GM19372 (cell line): ENCODE results near the gene PHLDA1.

Experiments
- ATAC-seq: cut with Tn5 transposase; IDR thresholded peaks from one replicate; pipeline ENCODE4 v1.9.1; 2021; ENCODE audit warnings: mild to moderate bottlenecking, low read depth, moderate library complexity; ENCODE audit not compliant: unreplicated experiment

PHLDA1 gene

GRCh38 chr12:76031414-76032042, at the start of gene PHLDA1:
TSS of gene PHLDA1 (minus strand) at chr12:76031776.
- peak; percentile 71 for ATAC-seq

- ATAC-seq = no peak
Observed at GRCh38 chr12:76080729-76081415, 49.3 kb upstream of the PHLDA1 start.

- ATAC-seq = no peak
Observed at GRCh38 chr12:76080017-76080728, 48.6 kb upstream of the PHLDA1 start.

GRCh38 chr12:76078748-76079147, 47.2 kb upstream of the PHLDA1 start:
- no peak for ATAC-seq

- no peak for ATAC-seq
Observed at GRCh38 chr12:76075448-76075847, 43.9 kb upstream of the PHLDA1 start.

- no peak for ATAC-seq
Observed at GRCh38 chr12:76074701-76075336, 43.2 kb upstream of the PHLDA1 start.

GRCh38 chr12:76073561-76073960, 42.0 kb upstream of the PHLDA1 start:
- ATAC-seq = no peak

- ATAC-seq = no peak
Observed at GRCh38 chr12:76072568-76072967, 41.0 kb upstream of the PHLDA1 start.

GRCh38 chr12:76069339-76069738, 37.8 kb upstream of the PHLDA1 start:
- no peak for ATAC-seq

- ATAC-seq = no peak
Observed at GRCh38 chr12:76065917-76066316, 34.3 kb upstream of the PHLDA1 start.

GRCh38 chr12:76064904-76065303, 33.3 kb upstream of the PHLDA1 start:
- no peak for ATAC-seq

- no peak for ATAC-seq
Observed at GRCh38 chr12:76060111-76060510, 28.5 kb upstream of the PHLDA1 start.

- no peak for ATAC-seq
Observed at GRCh38 chr12:76057326-76057725, 25.8 kb upstream of the PHLDA1 start.

GRCh38 chr12:76055393-76055792, 23.8 kb upstream of the PHLDA1 start:
- no peak for ATAC-seq

- ATAC-seq = no peak
Observed at GRCh38 chr12:76049575-76050251, 18.1 kb upstream of the PHLDA1 start.

GRCh38 chr12:76047742-76048141, 16.2 kb upstream of the PHLDA1 start:
- no peak for ATAC-seq

GRCh38 chr12:76047060-76047459, 15.5 kb upstream of the PHLDA1 start:
- no peak for ATAC-seq

GRCh38 chr12:76043377-76043776, 11.8 kb upstream of the PHLDA1 start:
- ATAC-seq = no peak

- ATAC-seq = no peak
Observed at GRCh38 chr12:76042147-76042546, 10.6 kb upstream of the PHLDA1 start.

- ATAC-seq = no peak
Observed at GRCh38 chr12:76041406-76041805, 9.8 kb upstream of the PHLDA1 start.

GRCh38 chr12:76040461-76040860, 8.9 kb upstream of the PHLDA1 start:
- no peak for ATAC-seq
